H9 (cell line): ENCODE results near the gene ISX. TPM values are rescaled to one million over a fixed set of nuclear protein-coding genes. Genes with fewer than 3 reads are reported as not detected.

ENCODE experiments used
- DNase-seq: peaks from one replicate; pipeline ENCODE4 v3.0.0-alpha.2; 2017
- H2AFZ ChIP-seq: one replicate; pipeline ENCODE4 v1.6.1; 2013; ENCODE audit warnings: mild to moderate bottlenecking, low read length, control low read depth, moderate library complexity
- H2AK5ac ChIP-seq: 2 replicates; pipeline ENCODE4 v1.6.1; 2013; ENCODE audit warnings: low read length, control low read depth, mixed read lengths; ENCODE audit not compliant: insufficient read length
- H2BK120ac ChIP-seq: one replicate; pipeline ENCODE4 v1.6.1; 2013; ENCODE audit warnings: low read depth, mild to moderate bottlenecking, low read length, control low read depth, inconsistent platforms; ENCODE audit not compliant: poor library complexity, severe bottlenecking
- H2BK12ac ChIP-seq: 2 replicates; pipeline ENCODE4 v1.6.1; 2013; ENCODE audit warnings: low read length, control low read depth, mixed read lengths, low read depth; ENCODE audit not compliant: insufficient read length
- H2BK15ac ChIP-seq: 2 replicates; pipeline ENCODE4 v1.6.1; 2013; ENCODE audit warnings: low read depth, low read length, control low read depth
- H2BK20ac ChIP-seq: one replicate; pipeline ENCODE4 v1.6.1; 2013; ENCODE audit warnings: low read depth, mild to moderate bottlenecking, low read length, control low read depth, inconsistent platforms; ENCODE audit not compliant: poor library complexity, severe bottlenecking
- H2BK5ac ChIP-seq: 2 replicates; pipeline ENCODE4 v1.6.1; 2013; ENCODE audit warnings: low read length, control low read depth, mixed read lengths; ENCODE audit not compliant: insufficient read length
- H3K14ac ChIP-seq: 2 replicates; pipeline ENCODE4 v1.6.1; 2013; ENCODE audit warnings: low read length, control low read depth; ENCODE audit not compliant: insufficient read depth
- H3K18ac ChIP-seq: 2 replicates; pipeline ENCODE4 v1.6.1; 2013; ENCODE audit warnings: low read depth, mild to moderate bottlenecking, mixed read lengths, low read length, control low read depth; ENCODE audit not compliant: insufficient read length
- H3K23ac ChIP-seq: 2 replicates; pipeline ENCODE4 v1.6.1; 2013; ENCODE audit warnings: low read length, control low read depth, mixed read lengths, low read depth; ENCODE audit not compliant: insufficient read length
- H3K23me2 ChIP-seq: 2 replicates; pipeline ENCODE4 v1.6.1; 2013; ENCODE audit warnings: low read depth, mild to moderate bottlenecking, mixed read lengths, low read length, control low read depth; ENCODE audit not compliant: insufficient read length, poor library complexity, severe bottlenecking
- H3K27ac ChIP-seq: 2 replicates; pipeline ENCODE4 v1.5.1; 2013; ENCODE audit warnings: low read length, control low read depth, mixed read lengths, low read depth; ENCODE audit not compliant: insufficient read length
- H3K27me3 ChIP-seq: 2 replicates; pipeline ENCODE4 v1.6.1; 2013; ENCODE audit warnings: low read length, control low read depth, inconsistent platforms; ENCODE audit not compliant: insufficient read depth
- H3K4ac ChIP-seq: 2 replicates; pipeline ENCODE4 v1.6.1; 2013; ENCODE audit warnings: low read depth, mild to moderate bottlenecking, control low read depth, inconsistent platforms, low read length, moderate library complexity
- H3K4me1 ChIP-seq: 2 replicates; pipeline ENCODE4 v1.6.1; 2013; ENCODE audit warnings: low read length, control low read depth, inconsistent platforms; ENCODE audit not compliant: insufficient read depth
- H3K4me2 ChIP-seq: 2 replicates; pipeline ENCODE4 v1.6.1; 2013; ENCODE audit warnings: low read length, control low read depth, mixed read lengths; ENCODE audit not compliant: insufficient read length, insufficient read depth
- H3K56ac ChIP-seq: 2 replicates; pipeline ENCODE4 v1.6.1; 2013; ENCODE audit warnings: low read depth, mild to moderate bottlenecking, mixed read lengths, low read length, control low read depth; ENCODE audit not compliant: insufficient read length
- H3K79me1 ChIP-seq: 2 replicates; pipeline ENCODE4 v1.6.1; 2013; ENCODE audit warnings: low read depth, mild to moderate bottlenecking, moderate library complexity, low read length, control low read depth, inconsistent platforms; ENCODE audit not compliant: insufficient read depth, poor library complexity, severe bottlenecking
- H3K79me2 ChIP-seq: 2 replicates; pipeline ENCODE4 v1.6.1; 2013; ENCODE audit warnings: low read length, control low read depth, inconsistent platforms; ENCODE audit not compliant: insufficient read depth
- H3K9ac ChIP-seq: 2 replicates; pipeline ENCODE4 v1.6.1; 2013; ENCODE audit warnings: low read length, control low read depth, mixed read lengths; ENCODE audit not compliant: insufficient read length; ENCODE audit errors: extremely low read depth
- H3K9me3 ChIP-seq: one replicate; pipeline ENCODE4 v1.6.1; 2013; ENCODE audit warnings: low read depth, low read length, inconsistent platforms; ENCODE audit not compliant: control insufficient read depth
- H3T11ph ChIP-seq: one replicate; pipeline ENCODE4 v1.6.1; 2013; ENCODE audit warnings: mild to moderate bottlenecking, low read length, control low read depth, inconsistent platforms
- H4K20me1 ChIP-seq: one replicate; pipeline ENCODE4 v1.6.1; 2013; ENCODE audit not compliant: control insufficient read depth, insufficient read length, insufficient read depth
- H4K5ac ChIP-seq: 2 replicates; pipeline ENCODE4 v1.6.1; 2013; ENCODE audit warnings: low read depth, mild to moderate bottlenecking, mixed read lengths, low read length, control low read depth; ENCODE audit not compliant: insufficient read length
- H4K8ac ChIP-seq: replicated peaks from 2 replicates; pipeline ENCODE4 v1.6.1; 2013; ENCODE audit warnings: low read length, control low read depth, mixed read lengths, low read depth; ENCODE audit not compliant: insufficient read length
- H4K91ac ChIP-seq: 2 replicates; pipeline ENCODE4 v1.6.1; 2013; ENCODE audit warnings: low read depth, mild to moderate bottlenecking, moderate library complexity, mixed read lengths, low read length, control low read depth; ENCODE audit not compliant: insufficient read length
- H3K27ac Mint-ChIP-seq, 3 experiments: 2 replicates in 2 of 3; 3 replicates in 1 of 3; pipeline ENCODE4 v1.8.0; 2020 to 2021; ENCODE audit warnings: mixed read lengths in 3 of 3, mild to moderate bottlenecking in 1 of 3, moderate library complexity in 1 of 3
- H3K27me3 Mint-ChIP-seq: 2 replicates; pipeline ENCODE4 v1.8.0; 2021; ENCODE audit warnings: low read depth, mild to moderate bottlenecking, moderate library complexity, mixed read lengths
- H3K36me3 Mint-ChIP-seq, 3 experiments: 2 replicates in 2 of 3; 3 replicates in 1 of 3; pipeline ENCODE4 v1.8.0; 2020 to 2021; ENCODE audit warnings: low read depth in 3 of 3, mixed read lengths in 3 of 3; ENCODE audit not compliant: insufficient read depth in 1 of 3
- H3K4me1 Mint-ChIP-seq, 2 experiments: 2 replicates each; pipeline ENCODE4 v1.8.0; 2020; ENCODE audit warnings: mixed read lengths in 2 of 2
- H3K4me3 Mint-ChIP-seq, 2 experiments: 2 replicates in 1 of 2; 3 replicates in 1 of 2; pipeline ENCODE4 v1.8.0; 2020 to 2021; ENCODE audit warnings: mild to moderate bottlenecking in 2 of 2, mixed read lengths in 2 of 2, moderate library complexity in 1 of 2
- H3K9me3 Mint-ChIP-seq, 2 experiments: 2 replicates in 1 of 2; 3 replicates in 1 of 2; pipeline ENCODE4 v1.8.0; 2020; ENCODE audit warnings: mild to moderate bottlenecking in 2 of 2, mixed read lengths in 2 of 2, moderate library complexity in 1 of 2
- whole genome bisulfite sequencing: extraction: QIAGEN DNeasy Blood & Tissue Kit; methylation state at CpG from one replicate; pipeline ENCODE4 v1.1.7; 2013; ENCODE audit warnings: missing lambda C conversion rate, low lambda C conversion rate, mixed read lengths; ENCODE audit not compliant: insufficient read length; ENCODE audit errors: extremely low coverage; 5-methylcytosine and 5-hydroxymethylcytosine counted together
- total RNA-seq: library from RNA; stranded (reverse); gene quantifications from 2 replicates; pipeline ENCODE4 v1.2.1, GENCODE V29; 2021
- TF ChIP-seq, protein P1 (sequence below): fragments of 200-600 bp; sonication (generic); conservative IDR thresholded peaks from 3 replicates; pipeline ENCODE4 v1.8.0; 2021; ENCODE audit warnings: antibody characterized with exemption, mild to moderate bottlenecking

ISX gene
- total RNA-seq, 1 experiment from 2014 or later = not detected

DNA sequence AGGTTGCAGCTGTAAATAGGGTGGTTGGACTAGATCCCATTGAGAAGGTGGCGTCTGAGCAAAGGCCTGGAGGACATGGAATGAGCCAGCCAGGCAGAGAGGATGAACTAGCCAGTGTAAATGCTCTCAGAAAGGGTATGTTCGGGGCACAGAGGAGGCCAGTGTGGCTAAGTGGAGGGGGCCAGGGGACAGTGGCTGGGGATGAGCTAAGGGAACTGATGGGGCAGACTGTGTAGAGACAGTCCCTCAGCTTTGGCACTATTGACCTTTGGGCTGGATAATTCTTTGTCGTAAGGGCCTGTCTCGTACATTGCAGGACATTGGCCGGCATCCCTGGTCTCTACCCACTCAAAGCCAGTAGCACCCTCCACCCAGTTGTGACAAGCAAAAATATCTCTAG is 43.7 kb upstream of the ISX start:
- no peak for DNase-seq
- no peak overlapping the region for H3K23ac ChIP-seq
- H2BK120ac ChIP-seq = no peak overlapping the region
- no peak overlapping the region for H2BK15ac ChIP-seq
- no peak overlapping the region for H2BK5ac ChIP-seq
- H3T11ph ChIP-seq = no peak overlapping the region
- Mint-ChIP-seq H3K27ac (no peak overlapping the region; a peak in 1 of 7 replicates), H3K27me3 (peaks cover 33% of the 10 kb centered on the region), H3K4me1 (peaks cover 8 to 10% of the 10 kb centered on the region in 2 experiments), H3K36me3 (no peaks in the 10 kb centered on the region), H3K9me3 (peaks cover 0 to 5% of the 10 kb centered on the region in 2 experiments; a peak in 3 of 5 replicates), H3K4me3 (no peak overlapping the region)
- H3K79me1 ChIP-seq = no peaks in the 10 kb centered on the region
- WGBS = no CpG with 5 or more reads among the region's 5 CpGs
- H3K14ac ChIP-seq = no peak overlapping the region
- H3K4me1 ChIP-seq = no peaks in the 10 kb centered on the region
- H4K20me1 ChIP-seq = peaks cover 5% of the 10 kb centered on the region
- no peak overlapping the region for H3K4me2 ChIP-seq
- TF ChIP-seq, protein P1, sequence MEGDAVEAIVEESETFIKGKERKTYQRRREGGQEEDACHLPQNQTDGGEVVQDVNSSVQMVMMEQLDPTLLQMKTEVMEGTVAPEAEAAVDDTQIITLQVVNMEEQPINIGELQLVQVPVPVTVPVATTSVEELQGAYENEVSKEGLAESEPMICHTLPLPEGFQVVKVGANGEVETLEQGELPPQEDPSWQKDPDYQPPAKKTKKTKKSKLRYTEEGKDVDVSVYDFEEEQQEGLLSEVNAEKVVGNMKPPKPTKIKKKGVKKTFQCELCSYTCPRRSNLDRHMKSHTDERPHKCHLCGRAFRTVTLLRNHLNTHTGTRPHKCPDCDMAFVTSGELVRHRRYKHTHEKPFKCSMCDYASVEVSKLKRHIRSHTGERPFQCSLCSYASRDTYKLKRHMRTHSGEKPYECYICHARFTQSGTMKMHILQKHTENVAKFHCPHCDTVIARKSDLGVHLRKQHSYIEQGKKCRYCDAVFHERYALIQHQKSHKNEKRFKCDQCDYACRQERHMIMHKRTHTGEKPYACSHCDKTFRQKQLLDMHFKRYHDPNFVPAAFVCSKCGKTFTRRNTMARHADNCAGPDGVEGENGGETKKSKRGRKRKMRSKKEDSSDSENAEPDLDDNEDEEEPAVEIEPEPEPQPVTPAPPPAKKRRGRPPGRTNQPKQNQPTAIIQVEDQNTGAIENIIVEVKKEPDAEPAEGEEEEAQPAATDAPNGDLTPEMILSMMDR = no peak
- H2BK20ac ChIP-seq = no peak overlapping the region
- H4K5ac ChIP-seq = no peak overlapping the region
- H2BK12ac ChIP-seq = no peak overlapping the region
- no peak overlapping the region for H3K9ac ChIP-seq
- no peak overlapping the region for H3K27ac ChIP-seq
- H3K23me2 ChIP-seq = no peaks in the 10 kb centered on the region
- no peak overlapping the region for H3K18ac ChIP-seq
- no peaks in the 10 kb centered on the region for H3K27me3 ChIP-seq
- no peak overlapping the region for H3K4ac ChIP-seq
- H3K79me2 ChIP-seq = no peaks in the 10 kb centered on the region
- H4K8ac ChIP-seq = no peak overlapping the region
- no peaks in the 10 kb centered on the region for H3K9me3 ChIP-seq
- H3K56ac ChIP-seq = no peak overlapping the region
- H2AK5ac ChIP-seq = no peak overlapping the region
- H2AFZ ChIP-seq = no peak overlapping the region
- H4K91ac ChIP-seq = no peak overlapping the region
